GM18507 (cell line): Measurements from ENCODE around the gene F2.
"Not testable (repeated sequence)": the region's sequence is repeated elsewhere in the genome, so short reads cannot be mapped to it uniquely, and the experiment has no call there.

Experiments
- DNase-seq: peaks from one replicate; pipeline ENCODE4 v3.0.0; 2011; ENCODE audit warnings: low read depth; ENCODE audit not compliant: insufficient read length; ENCODE audit errors: extremely low spot score
- FAIRE-seq: peaks from 2 replicates; lab custom pipeline; 2011; peaks lifted over from hg19 to GRCh38; lab: Jason Lieb, UNC

Gene F2

GRCh38 chr11:46719048-46719542 lies at the start of gene F2:
F2 (plus strand) TSS chr11:46719213; CDS start chr11:46719236, 23 bp downstream.
- FAIRE-seq (no peak), DNase-seq (no peak)

DNA sequence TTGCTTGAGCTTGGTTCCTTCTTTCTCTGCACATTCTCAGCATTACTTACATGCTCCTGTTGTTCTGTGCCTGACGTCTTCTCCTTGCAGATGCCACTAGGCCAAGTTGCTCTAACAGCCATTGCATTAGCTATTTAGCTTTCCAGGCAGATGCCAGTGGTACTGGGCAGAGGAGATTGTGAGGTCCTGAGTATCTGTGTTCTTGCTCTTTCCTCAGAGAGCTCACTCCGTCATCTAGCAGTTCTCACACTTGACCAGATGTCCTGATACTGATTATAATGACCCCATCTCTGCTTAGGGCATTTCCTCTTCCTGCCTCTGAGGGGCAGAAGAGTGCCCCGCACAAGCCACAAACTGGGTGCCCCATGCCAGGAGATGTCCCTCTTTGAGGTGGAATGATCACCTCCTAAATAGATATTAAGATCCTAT lies 49.3 kb upstream of the F2 start:
- DNase-seq (no peak), FAIRE-seq (no peak)

DNA sequence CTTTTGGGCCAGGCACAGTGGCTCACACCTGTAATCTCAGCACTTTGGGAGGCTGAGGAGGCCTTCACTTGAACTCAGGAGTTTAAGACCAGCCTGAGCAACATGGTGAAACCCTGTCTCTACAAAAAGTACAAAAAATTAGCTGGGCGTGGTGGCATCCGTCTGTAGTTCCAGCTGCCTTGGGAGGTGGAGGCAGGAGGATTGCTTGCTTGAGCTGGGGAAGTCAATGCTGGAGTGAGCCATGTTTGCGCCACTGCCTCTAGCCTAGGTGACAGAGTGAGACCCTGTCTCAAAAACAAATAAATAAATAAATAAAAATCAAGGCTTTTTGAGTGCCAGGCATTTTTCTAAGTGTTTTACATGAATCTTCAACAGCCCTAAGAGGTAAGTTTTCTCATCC lies 48.5 kb upstream of the F2 start:
- FAIRE-seq, DNase-seq: not testable (repeated sequence)

DNA sequence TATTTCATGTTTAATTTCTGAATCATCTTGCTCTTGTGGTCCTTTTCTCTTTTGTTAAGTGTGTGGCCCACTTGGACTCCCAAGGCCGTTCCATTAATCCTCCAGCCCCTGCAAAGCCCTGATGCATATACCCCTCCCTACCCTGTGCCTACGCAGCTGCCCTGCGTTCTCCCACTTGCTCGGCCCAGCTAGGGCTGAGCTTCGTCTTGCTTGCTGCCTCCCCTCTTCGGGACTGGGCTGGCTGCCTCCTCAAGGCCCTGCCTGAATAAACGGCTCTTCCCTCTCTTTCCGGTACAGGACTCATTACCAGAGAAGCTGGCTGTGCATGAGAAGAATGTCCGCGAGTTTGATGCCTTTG lies 47.1 kb upstream of the F2 start:
- DNase-seq = no peak
- FAIRE-seq = no peak

- FAIRE-seq = no peak
- no peak for DNase-seq
These were observed 46.6 kb upstream of the F2 start for GRCh38 chr11:46672381-46672839.

- no peak for FAIRE-seq
These were observed 45.1 kb upstream of the F2 start for GRCh38 chr11:46673713-46674462.

DNA sequence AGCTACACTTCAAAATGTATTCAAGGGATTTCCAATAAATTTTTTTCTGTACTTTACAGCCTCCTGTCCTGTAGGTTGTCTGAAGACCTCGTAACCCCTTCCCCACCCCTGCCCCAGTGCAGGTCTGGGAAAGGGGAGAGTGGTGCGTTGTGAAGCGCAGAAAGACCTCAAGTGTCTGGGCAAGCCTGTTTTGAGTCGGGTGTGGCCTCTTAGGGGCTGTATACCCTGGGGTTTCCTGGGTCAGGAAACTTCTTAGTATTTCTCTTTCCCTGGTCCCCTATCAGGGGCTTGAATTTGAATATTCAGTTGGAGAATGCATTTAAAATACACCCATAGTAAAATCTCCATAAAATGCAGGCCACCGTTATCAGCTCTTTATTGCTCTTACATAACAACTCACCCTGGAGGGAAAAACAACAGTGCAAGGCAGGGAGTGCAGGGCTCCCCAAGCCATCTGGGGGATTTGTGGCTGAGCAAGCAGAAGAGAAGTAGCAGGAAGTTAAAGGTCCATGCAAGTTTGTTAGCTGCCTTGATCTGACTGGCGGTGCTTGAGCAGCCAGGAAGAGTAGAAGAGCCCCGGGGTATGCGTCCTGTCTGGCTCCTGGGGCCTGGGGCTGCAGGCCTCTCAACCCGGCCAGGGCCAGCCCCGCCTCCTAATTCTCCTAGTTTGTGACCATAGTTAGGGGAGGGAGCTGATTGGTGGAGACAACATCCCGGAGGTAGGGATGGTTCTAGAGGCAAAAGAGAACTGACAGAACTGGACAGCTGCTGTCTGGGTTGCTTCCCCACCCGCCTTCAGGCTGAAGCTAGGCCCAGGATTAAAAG lies 44.3 kb upstream of the F2 start:
- DNase-seq (no peak), FAIRE-seq (no peak)

More at GRCh38 chr11:46673713-46674462, 45.1 kb upstream of the F2 start:
- no peak for DNase-seq

DNA sequence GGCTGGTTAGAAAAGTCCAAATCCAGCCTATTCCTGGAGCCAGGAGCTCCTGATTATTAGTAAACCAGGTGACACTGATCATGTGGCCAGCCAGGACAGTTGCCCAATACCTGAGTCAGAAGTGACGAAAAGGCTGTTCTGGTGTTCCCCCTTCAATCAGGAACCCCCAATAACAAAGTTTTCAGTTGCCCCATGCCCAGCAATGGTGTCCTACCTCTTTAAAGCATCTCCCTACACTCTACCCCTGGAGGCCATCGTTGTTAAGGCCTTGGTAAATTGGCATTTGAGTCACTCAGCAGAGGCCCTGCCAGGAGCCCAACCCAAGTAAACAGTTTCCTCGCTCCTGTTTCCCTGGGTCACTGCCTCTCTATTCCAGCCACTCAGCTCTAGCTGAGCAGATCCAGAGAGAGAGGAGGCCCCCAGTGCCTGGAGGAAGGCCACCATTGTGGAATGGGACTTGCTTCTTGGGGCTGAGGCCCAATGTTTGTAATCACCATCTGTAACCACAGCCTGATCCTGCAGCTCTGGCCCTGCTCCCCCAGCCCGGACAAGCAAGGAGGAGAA lies 43.6 kb upstream of the F2 start:
- DNase-seq (no peak), FAIRE-seq (no peak)

GRCh38 chr11:46675949-46676348 lies 43.1 kb upstream of the F2 start:
- DNase-seq (no peak), FAIRE-seq (no peak)

DNA sequence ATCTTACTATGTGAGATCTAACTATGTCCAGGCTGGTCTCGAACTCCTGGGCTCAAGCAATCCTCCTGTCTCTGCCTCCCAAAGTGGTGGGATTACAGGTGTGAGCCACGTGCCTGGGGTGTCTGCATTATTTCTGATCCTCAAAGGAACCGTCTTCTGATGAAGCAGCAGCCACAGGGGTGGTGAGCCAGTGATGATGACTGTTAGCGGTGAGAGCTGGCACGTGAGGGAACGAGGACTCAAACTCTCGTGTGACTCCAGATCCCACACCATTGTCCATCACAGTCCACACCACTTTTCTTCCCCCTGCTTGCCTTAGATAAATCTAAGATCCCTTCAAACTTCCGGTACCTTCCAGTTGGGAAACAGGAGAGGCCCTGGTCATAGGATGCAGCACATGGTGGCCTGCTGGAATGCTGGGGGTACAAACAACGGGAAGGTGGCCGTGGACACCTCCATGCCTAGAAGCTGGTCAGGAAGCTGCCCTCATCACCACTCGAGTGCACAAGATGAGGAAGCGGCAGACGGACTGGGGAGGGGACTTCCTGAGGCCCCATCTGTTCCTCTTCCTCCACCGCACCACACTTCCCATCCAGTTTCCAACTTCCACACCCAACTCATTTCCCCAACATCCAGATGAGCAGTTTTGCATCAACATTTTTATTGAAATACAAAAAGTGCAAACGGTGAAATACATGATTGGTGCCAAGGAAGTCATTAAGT lies 42.4 kb upstream of the F2 start:
- FAIRE-seq = no peak
- no peak for DNase-seq

- DNase-seq (no peak), FAIRE-seq (no peak)
These were observed 41.8 kb upstream of the F2 start for GRCh38 chr11:46677169-46677568.

DNA sequence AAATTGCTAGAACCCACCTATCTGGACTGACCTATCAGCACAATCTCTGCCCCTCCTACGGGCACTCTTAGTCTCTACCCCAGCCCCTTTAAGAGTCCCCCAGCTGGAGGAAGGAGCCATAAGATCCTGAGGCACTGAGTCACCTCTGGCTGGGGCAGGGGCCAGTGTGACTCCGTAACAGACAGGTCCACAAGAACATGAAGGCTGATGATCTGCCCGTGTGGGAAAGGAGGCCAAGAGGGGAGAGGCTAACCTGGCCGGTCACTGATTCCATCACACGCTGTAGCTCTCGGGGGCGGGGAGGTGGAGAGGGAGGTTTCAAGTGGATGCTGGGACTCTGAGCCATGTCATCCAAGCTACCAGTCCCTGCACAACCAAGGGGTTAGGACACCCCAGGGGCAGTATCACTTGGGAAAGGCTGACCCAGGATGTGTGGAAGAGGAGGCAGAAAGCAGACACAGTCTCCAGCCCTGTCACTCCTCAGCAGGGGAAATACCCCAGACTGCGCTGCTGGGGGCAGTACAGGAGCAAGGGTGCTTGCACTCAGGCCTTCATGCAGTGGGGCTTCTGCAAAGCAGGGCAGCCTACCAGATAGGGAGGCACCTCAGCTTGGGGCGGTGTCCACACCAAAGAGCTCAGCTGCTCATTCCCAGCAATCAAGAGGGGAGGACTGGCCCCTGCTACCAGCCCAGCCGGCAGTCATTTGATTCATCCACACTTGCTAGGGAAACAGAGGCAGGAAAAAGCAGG lies 40.8 kb upstream of the F2 start:
- FAIRE-seq = no peak
- no peak for DNase-seq

DNA sequence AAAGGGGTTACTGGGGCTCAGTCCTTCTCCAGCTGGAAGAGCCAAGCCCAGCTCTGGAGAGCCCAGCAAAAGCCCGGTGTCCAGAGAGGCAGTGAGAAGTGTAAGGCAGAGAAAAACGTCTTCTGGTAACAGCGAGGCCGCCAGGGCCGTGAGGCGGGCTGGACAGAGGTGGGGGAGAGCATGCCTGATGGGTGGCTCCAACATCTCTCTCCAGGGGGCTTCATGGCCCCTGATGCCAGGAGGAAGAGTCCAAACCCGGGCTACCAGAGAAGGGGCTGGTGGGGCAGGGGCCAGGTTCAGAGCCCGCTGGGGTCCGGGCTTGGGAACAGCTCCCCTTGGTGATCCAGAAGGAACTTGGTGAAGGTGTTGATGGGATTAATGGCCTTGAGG lies 40.3 kb upstream of the F2 start:
- no peak for DNase-seq
- FAIRE-seq = no peak

- FAIRE-seq (no peak), DNase-seq (no peak)
These were observed 39.5 kb upstream of the F2 start for GRCh38 chr11:46679241-46680163.

DNA sequence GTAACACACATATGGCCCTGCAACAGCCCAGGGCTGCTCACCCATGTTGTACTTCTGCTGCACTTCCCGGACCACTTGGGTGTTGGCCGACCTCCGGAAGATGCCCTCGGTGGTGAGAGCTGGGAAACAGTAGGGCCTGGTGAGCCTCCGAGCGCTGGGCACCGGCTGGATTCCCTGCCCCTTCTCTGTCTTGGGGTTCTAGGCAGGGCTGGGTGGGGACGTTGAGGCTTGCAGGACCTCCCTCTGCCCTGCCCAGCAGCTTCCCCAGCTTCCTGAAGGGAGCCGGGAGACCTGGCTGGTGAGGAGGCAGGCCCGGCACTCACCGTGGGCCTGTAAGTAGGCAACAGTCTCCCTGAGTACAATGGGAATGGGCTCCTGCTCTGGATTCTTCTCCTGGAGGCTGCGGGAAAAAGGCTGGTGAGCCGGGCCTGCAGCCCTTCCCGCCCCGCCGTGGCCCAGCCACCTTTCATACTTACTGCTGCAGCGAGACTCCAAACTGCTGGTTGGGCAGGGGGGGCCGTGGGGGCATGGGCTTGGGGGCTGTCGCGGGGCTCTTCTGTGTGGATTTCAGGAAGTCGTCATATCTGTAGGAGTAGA lies 38.8 kb upstream of the F2 start:
- DNase-seq (no peak), FAIRE-seq (no peak)

GRCh38 chr11:46680815-46681214 lies 38.2 kb upstream of the F2 start:
- no peak for FAIRE-seq

GRCh38 chr11:46681814-46682213 lies 37.2 kb upstream of the F2 start:
- FAIRE-seq = no peak

More at GRCh38 chr11:46680815-46681214, 38.2 kb upstream of the F2 start:
- DNase-seq = no peak

More at GRCh38 chr11:46681814-46682213, 37.2 kb upstream of the F2 start:
- no peak for DNase-seq
